Vagina (tissue), 2 donors: ENCODE measurements around the gene WFDC5. TPM values are rescaled to one million over a fixed set of nuclear protein-coding genes. Genes with fewer than 3 reads are reported as not detected.

ENCODE experiments used
- DNase-seq, 2 donors: peaks; one replicate each; pipeline ENCODE4 v3.0.0-alpha.2; 2017; ENCODE audit errors: extremely low spot score in 2 of 2
- H3K27ac ChIP-seq: fragments of 200-600 bp; sonication (generic); one replicate; pipeline ENCODE4 v1.5.1; 2019
- H3K27me3 ChIP-seq: fragments of 200-600 bp; sonication (generic); one replicate; pipeline ENCODE4 v1.5.1; 2019
- H3K36me3 ChIP-seq, 2 donors: fragments of 200-600 bp; sonication (generic); one replicate each; pipeline ENCODE4 v1.5.1; 2017 to 2019
- H3K4me1 ChIP-seq: fragments of 200-600 bp; sonication (generic); one replicate; pipeline ENCODE4 v1.5.1; 2019
- H3K4me3 ChIP-seq, 2 donors: fragments of 200-600 bp; sonication (generic); 1 replicate in 1 of 2; 2 replicates in 1 of 2; pipeline ENCODE4 v1.5.1; 2016 to 2019
- H3K9me3 ChIP-seq: fragments of 200-600 bp; sonication (generic); one replicate; pipeline ENCODE4 v1.5.1; 2019
- CTCF ChIP-seq, 3 experiments: fragments of 450-650 bp in 2 of 3; fragments of 200-600 bp in 1 of 3; sonication (generic) in 1 of 3; IDR thresholded peaks; one replicate each; pipeline ENCODE4 v1.5.1; 2017 to 2019; ENCODE audit warnings: antibody characterized with exemption in 3 of 3, mild to moderate bottlenecking in 2 of 3, moderate library complexity in 2 of 3
- POLR2A ChIP-seq, 2 donors: fragments of 450-650 bp; IDR thresholded peaks; one replicate each; pipeline ENCODE4 v1.6.1; 2017; ENCODE audit warnings: antibody characterized with exemption in 2 of 2, mild to moderate bottlenecking in 2 of 2, moderate library complexity in 2 of 2
- POLR2AphosphoS5 ChIP-seq, 2 donors: sonication (generic); formaldehyde crosslinking; IDR thresholded peaks; one replicate each; pipeline ENCODE4 v1.9.0; 2017; ENCODE audit warnings: antibody characterized with exemption in 2 of 2, mild to moderate bottlenecking in 2 of 2, low read depth in 1 of 2; ENCODE audit not compliant: insufficient read depth in 1 of 2
- intact Hi-C: fragments of 100-400 bp; cut with DNase I; formaldehyde crosslinking; loops from one replicate; pipeline ENCODE4 v1.15.1; 2023
- total RNA-seq: library from RNA; depleted of rRNA; stranded (reverse); fragments of >200 nt; gene quantifications from one replicate; pipeline ENCODE4 v1.2.3, GENCODE V29; 2016

Gene WFDC5
- total RNA-seq, 1 donor from 2014 or later = 6.1 TPM

- no peak overlapping the region for H3K4me3 ChIP-seq
- intact Hi-C loops = no loop called here
- H3K4me1 ChIP-seq = no peaks in the 10 kb centered on the region
- no peaks in the 10 kb centered on the region for H3K27me3 ChIP-seq
- no peak for TF ChIP-seq CTCF (IDR thresholded peaks at IDR 0.05)
- no peak for TF ChIP-seq POLR2AphosphoS5 (IDR thresholded peaks at IDR 0.05; ENCODE audit: insufficient read depth in 1 of 2, low read depth in 1 of 2)
- no peak for TF ChIP-seq POLR2A (IDR thresholded peaks at IDR 0.05)
- no peak overlapping the region for H3K27ac ChIP-seq
- no peaks in the 10 kb centered on the region for H3K9me3 ChIP-seq
- DNase-seq = no peak
- peaks cover 0 to 19% of the 10 kb centered on the region in 2 donors for H3K36me3 ChIP-seq
Observed at GRCh38 chr20:45073221-45073620, 41.8 kb downstream of the WFDC5 start.

GRCh38 chr20:45072066-45072465 is 42.9 kb downstream of the WFDC5 start:
- intact Hi-C loops = no loop called here
- Histone ChIP-seq H3K36me3 (peaks cover 0 to 13% of the 10 kb centered on the region in 2 donors), H3K4me1 (no peaks in the 10 kb centered on the region), H3K4me3 (no peak overlapping the region), H3K9me3 (no peaks in the 10 kb centered on the region), H3K27me3 (no peaks in the 10 kb centered on the region), H3K27ac (no peak overlapping the region)
- TF ChIP-seq CTCF (IDR thresholded peaks at IDR 0.05) (no peak), POLR2A (IDR thresholded peaks at IDR 0.05) (no peak), POLR2AphosphoS5 (IDR thresholded peaks at IDR 0.05; ENCODE audit: insufficient read depth in 1 of 2, low read depth in 1 of 2) (no peak)
- DNase-seq = no peak

GRCh38 chr20:45070932-45071632 is 43.9 kb downstream of the WFDC5 start:
- no peak for DNase-seq
- intact Hi-C loops = no loop called here
- Histone ChIP-seq H3K9me3 (no peaks in the 10 kb centered on the region), H3K27ac (no peak overlapping the region), H3K27me3 (no peaks in the 10 kb centered on the region), H3K4me3 (no peak overlapping the region), H3K4me1 (no peaks in the 10 kb centered on the region), H3K36me3 (peaks cover 0 to 13% of the 10 kb centered on the region in 2 donors)
- TF ChIP-seq CTCF (IDR thresholded peaks at IDR 0.05) (no peak), POLR2A (IDR thresholded peaks at IDR 0.05) (no peak), POLR2AphosphoS5 (IDR thresholded peaks at IDR 0.05; ENCODE audit: insufficient read depth in 1 of 2, low read depth in 1 of 2) (no peak)

GRCh38 chr20:45069261-45069660 is 45.7 kb downstream of the WFDC5 start:
- H3K4me1 ChIP-seq = no peaks in the 10 kb centered on the region
- no peak overlapping the region for H3K27ac ChIP-seq
- no peak for TF ChIP-seq POLR2AphosphoS5 (IDR thresholded peaks at IDR 0.05; ENCODE audit: insufficient read depth in 1 of 2, low read depth in 1 of 2)
- TF ChIP-seq CTCF (IDR thresholded peaks at IDR 0.05) = no peak
- no peak for TF ChIP-seq POLR2A (IDR thresholded peaks at IDR 0.05)
- no peaks in the 10 kb centered on the region for H3K36me3 ChIP-seq
- intact Hi-C loops = no loop called here
- H3K27me3 ChIP-seq = no peaks in the 10 kb centered on the region
- H3K4me3 ChIP-seq = no peak overlapping the region
- DNase-seq = no peak
- no peaks in the 10 kb centered on the region for H3K9me3 ChIP-seq

GRCh38 chr20:45067558-45067957 is 47.4 kb downstream of the WFDC5 start:
- H3K27me3 ChIP-seq = no peaks in the 10 kb centered on the region

More at GRCh38 chr20:45067558-45067957, 47.4 kb downstream of the WFDC5 start:
- no peak overlapping the region for H3K27ac ChIP-seq
- DNase-seq = no peak
- no peaks in the 10 kb centered on the region for H3K36me3 ChIP-seq
- H3K4me1 ChIP-seq = no peaks in the 10 kb centered on the region
- no peak overlapping the region for H3K4me3 ChIP-seq
- TF ChIP-seq POLR2A (IDR thresholded peaks at IDR 0.05) (no peak), CTCF (IDR thresholded peaks at IDR 0.05) (no peak), POLR2AphosphoS5 (IDR thresholded peaks at IDR 0.05; ENCODE audit: insufficient read depth in 1 of 2, low read depth in 1 of 2) (no peak)
- intact Hi-C loops = no loop called here
- no peaks in the 10 kb centered on the region for H3K9me3 ChIP-seq
